Activated CD8-positive, alpha-beta memory T cell treated with anti-CD3 and anti-CD28 coated beads for 36 hours (primary cell): ENCODE results near the gene DDIT4. TPM values are rescaled to one million over a fixed set of nuclear protein-coding genes. Genes with fewer than 3 reads are reported as not detected.

Experiments
- CTCF ChIA-PET: fragments of 350-600 bp; sonication (Branson Sonifier 250); formaldehyde crosslinking; loops from one replicate; lab custom pipeline; 2021; ENCODE audit warnings: antibody characterized with exemption; lab: Charles Lee
- POLR2A ChIA-PET: fragments of 350-600 bp; sonication (Branson Sonifier 250); formaldehyde crosslinking; loops from one replicate; lab custom pipeline; 2021; ENCODE audit warnings: antibody characterized with exemption; lab: Charles Lee
- total RNA-seq, 2 experiments: library from RNA; stranded (reverse); gene quantifications; one replicate each; pipeline ENCODE4 v1.2.3, GENCODE V29; 2021

Gene DDIT4
- total RNA-seq, 2 experiments from 2014 or later = 391 to 421 TPM

DNA sequence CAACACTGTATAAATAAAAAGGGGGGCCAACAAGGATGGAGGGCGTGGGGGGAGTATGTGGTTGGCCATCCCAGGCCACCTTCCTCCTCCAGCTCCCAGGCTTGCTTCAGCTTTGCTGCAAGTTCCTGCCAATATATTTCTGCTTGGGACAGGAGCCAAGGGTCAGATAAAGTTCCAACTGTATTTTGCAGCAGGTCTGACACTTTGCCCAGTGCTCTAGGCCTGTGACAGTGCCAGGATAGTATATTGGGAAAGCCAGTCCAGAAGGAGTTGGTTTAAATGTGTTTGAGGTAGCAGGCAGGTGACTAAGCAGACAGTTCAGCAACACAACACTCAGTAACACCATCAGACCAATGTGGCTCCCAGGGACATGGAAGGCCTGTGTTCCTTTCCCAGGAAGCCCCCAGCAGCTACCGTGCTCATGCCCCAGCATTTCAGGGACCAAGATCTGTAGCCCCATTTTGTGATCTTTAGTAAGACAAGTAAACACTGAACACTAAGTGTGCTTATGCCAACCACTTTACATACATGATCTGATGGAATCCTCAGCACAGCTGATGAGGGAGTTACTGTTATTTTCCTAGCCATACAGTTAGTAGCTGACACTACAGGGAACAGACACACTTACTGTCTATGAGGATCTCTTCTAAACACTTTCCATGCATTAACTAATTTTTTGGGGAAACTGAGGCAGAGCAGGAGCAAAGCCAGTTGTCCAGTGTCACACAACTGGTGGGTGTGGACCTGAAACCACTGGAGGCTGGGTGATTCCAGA, 42.1 kb downstream of the DDIT4 start:
- POLR2A ChIA-PET = interaction anchor here (0.8 to 1.4 kb wide), 2 partner anchors 18 to 23 kb away, joined by 3 to 8 read pairs; no protein-coding TSS in a partner anchor
- CTCF ChIA-PET = interaction anchor here (0.9 to 1.3 kb wide), 2 partner anchors 21 to 41 kb away, joined by 3 to 4 read pairs; no protein-coding TSS in a partner anchor

DNA sequence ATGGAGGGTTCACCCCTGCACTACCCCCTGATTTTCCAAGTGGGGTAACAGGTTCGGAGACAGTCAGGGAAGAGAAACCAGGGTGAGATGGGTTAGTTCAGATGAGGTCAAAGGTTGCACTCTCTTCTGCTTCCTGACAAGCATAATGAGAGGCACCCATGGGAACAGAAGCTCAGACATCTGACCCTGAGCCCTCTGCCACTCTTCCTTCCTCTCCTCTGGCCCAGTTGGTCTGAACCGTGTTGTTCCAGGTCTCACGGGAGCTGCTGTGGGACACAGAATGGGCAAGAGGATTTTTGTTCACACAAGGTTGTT, 42.6 kb downstream of the DDIT4 start:
- CTCF ChIA-PET = interaction anchor here (0.9 to 1.3 kb wide), 2 partner anchors 21 to 42 kb away, joined by 3 to 4 read pairs; no protein-coding TSS in a partner anchor
- POLR2A ChIA-PET = interaction anchor here (0.8 to 1.4 kb wide), 2 partner anchors 19 to 24 kb away, joined by 3 to 8 read pairs; no protein-coding TSS in a partner anchor

DNA sequence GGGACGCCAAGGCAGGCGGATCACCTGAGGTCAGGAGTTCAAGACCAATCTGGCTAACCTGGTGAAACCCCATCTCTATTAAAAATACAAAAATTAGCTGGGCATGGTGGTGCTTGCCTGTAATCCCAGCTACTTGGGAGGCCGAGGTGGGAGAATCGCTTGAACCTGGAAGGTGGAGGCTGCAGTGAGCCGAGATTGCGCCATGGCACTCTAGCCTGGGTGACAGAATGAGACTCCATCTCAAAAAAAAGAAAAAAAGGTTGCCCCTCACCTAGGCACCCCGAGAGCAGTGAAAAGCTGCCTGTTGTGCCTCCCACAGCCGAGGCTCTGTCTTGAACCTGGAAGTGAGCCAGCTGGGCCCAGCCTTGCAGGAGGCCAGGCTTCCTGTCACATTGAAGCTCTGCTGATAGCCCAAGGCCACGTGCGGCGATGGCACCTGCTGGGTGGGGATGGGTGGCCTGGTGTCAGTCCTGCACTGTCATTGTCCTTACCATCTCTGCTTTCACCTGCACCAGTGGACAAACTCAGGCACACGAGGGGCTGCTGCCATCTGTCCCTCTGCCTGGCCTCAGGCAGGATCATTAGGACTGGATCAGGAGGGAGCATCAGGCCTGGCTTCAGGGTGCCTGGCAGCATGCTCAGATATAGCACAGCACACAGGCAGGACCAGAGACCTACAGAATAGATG, 43.2 kb downstream of the DDIT4 start:
- POLR2A ChIA-PET = interaction anchor here (0.8 to 1.4 kb wide), 2 partner anchors 19 to 24 kb away, joined by 3 to 8 read pairs; no protein-coding TSS in a partner anchor
- CTCF ChIA-PET = interaction anchor here (0.9 to 1.3 kb wide), 2 partner anchors 20 to 42 kb away, joined by 3 to 4 read pairs; no protein-coding TSS in a partner anchor

DNA sequence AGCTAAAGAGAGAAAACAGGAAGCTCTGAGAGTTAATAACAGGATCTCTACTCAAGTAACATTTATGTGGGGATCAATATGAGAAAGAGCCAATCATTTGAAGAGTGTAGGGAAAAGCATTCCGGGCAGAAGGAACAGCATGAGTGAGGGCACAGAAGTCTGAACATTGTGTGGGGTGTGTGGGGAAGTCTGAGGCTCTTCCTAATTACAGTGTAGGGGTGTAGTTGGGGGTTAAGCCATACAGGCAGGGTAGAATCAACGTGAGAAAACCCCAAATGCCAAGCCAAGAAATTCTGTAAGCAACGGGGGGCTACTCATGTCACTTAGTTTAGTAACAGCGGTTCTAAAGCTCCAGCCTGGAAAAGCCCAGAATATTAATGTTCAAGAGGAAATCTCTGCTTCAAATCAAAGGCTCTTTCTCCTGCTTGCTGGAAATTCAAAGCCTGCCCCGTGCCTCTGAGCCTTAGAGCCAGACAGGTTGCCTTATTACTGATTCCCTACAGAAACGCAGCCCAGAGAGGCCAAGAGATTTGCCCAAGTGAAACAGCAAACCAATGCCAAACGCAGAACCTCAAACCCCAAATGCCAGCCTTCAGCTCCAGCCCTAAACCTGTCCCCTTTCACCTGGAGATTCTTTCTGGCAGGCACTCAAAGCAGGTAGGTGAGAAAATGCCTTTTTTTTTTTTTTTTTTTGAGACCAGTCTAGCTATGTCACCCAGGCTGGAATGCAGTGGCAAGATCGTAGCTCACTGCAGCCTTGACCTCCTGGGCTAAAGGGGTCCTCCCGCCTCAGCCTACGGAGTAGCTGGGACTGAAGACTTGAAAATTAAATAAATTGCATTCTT, 44.9 kb downstream of the DDIT4 start:
- ChIA-PET CTCF (interaction anchor here (0.5 to 3.2 kb wide), 8 partner anchors 10 to 193 kb away, joined by 3 to 13 read pairs (median 4); no protein-coding TSS in a partner anchor), POLR2A (interaction anchor here (0.7 to 6.4 kb wide), 12 partner anchors 10 to 102 kb away, joined by 3 to 86 read pairs (median 9); partner anchors contain the start of genes ASCC1 and DDIT4)

- POLR2A ChIA-PET = interaction anchor here (0.8 to 6.4 kb wide), 13 partner anchors 10 to 101 kb away, joined by 3 to 86 read pairs (median 10); partner anchors contain the start of gene DDIT4
- CTCF ChIA-PET = interaction anchor here (0.5 to 3.2 kb wide), 9 partner anchors 11 to 194 kb away, joined by 3 to 13 read pairs (median 4); no protein-coding TSS in a partner anchor
Observed at GRCh38 chr10:72319416-72320254, 45.9 kb downstream of the DDIT4 start.

DNA sequence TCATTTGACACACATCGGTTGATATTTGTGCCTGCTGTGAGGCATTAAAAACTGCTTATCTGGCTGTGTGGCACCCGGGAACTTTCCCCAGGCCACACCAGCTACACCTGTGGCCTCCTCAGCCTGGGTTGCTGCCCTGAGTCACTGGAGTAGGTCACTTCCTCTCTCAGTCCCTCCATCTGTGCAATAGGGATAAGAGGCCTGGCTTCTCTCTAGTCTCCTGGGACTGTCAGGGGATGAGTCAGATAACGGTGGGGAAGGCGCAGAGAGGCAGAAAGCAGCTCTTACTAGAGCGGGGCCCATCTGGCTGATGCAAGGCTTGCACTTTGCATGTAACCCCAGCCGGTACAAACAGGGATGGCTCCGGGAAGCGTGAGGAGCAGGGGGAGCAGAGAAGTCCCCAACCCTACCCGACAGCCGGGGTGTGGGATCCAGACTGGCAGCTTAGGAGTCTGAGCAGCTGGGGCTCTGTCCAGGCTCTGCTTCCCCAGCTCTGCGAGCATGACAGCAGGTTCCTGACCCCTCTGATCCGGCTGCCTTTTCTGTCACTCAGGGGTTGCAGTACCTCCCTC, 47.0 kb downstream of the DDIT4 start:
- CTCF ChIA-PET = interaction anchor here (0.9 to 3.2 kb wide), 7 partner anchors 11 to 46 kb away, joined by 3 to 15 read pairs (median 5); no protein-coding TSS in a partner anchor
- POLR2A ChIA-PET = interaction anchor here (0.6 to 6.4 kb wide), 11 partner anchors 8 to 484 kb away, joined by 3 to 86 read pairs (median 11); partner anchors contain the start of gene DDIT4

- CTCF ChIA-PET = interaction anchor here (0.7 to 3.2 kb wide), 10 partner anchors 10 to 48 kb away, joined by 3 to 15 read pairs (median 5); partner anchors contain the start of gene DDIT4
- POLR2A ChIA-PET = interaction anchor here (1.0 to 6.4 kb wide), 9 partner anchors 8 to 68 kb away, joined by 3 to 86 read pairs (median 15); partner anchors contain the start of gene DDIT4
Observed at GRCh38 chr10:72321248-72322029, 47.7 kb downstream of the DDIT4 start.

- POLR2A ChIA-PET = interaction anchor here (1.0 to 6.4 kb wide), 5 partner anchors 12 to 69 kb away, joined by 3 to 86 read pairs (median 27); partner anchors contain the start of gene DDIT4
- CTCF ChIA-PET = interaction anchor here (0.7 to 2.0 kb wide), 7 partner anchors 11 to 49 kb away, joined by 3 to 15 read pairs (median 5); partner anchors contain the start of gene DDIT4
Observed at GRCh38 chr10:72322030-72322279, 48.2 kb downstream of the DDIT4 start.

GRCh38 chr10:72322280-72323058, 48.7 kb downstream of the DDIT4 start:
- CTCF ChIA-PET = interaction anchor here (0.9 to 2.0 kb wide), 7 partner anchors 8 to 49 kb away, joined by 3 to 5 read pairs (median 3); partner anchors contain the start of gene DDIT4
- POLR2A ChIA-PET = interaction anchor here (1.0 to 6.4 kb wide), 5 partner anchors 11 to 69 kb away, joined by 3 to 86 read pairs (median 27); partner anchors contain the start of gene DDIT4

DNA sequence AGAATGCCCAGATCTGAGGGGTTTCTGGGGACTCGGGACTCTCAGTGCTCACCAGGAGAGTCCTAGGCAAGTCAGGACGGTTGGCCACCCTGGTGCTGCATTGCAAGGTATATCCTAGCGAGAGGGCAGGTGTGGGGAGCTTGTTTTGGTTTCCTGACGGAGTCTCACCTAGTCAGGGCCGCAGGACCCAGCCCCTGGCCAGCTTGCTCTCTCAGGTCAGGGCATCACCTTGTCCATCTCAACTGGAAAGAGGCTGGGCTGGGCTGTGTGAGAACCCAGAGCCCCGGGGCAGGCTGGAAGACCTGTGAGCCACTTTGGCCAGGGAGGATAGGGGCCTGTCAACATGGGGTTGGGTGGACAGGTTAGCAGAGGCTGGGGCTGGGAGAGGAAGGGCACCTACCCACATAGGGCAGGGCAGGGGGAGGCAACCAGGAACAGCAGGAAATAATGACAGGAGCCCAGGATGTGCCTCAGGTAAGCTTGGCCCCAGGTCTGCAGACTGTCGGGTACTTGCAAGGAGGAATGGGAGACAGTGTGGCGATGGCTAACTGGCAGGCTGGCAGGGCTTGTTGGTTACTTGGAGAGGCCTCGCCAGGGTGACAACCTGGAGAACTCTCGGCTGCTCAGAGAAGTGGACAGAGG, 49.5 kb downstream of the DDIT4 start:
- ChIA-PET CTCF (interaction anchor here (1.1 to 1.6 kb wide), 5 partner anchors 9 to 50 kb away, joined by 3 to 5 read pairs (median 3); partner anchors contain the start of gene DDIT4), POLR2A (interaction anchor here (6.4 kb wide), 1 partner anchor 26 kb away, joined by 86 read pairs; no protein-coding TSS in a partner anchor)

- ChIA-PET CTCF (interaction anchor here (1.1 to 1.3 kb wide), 3 partner anchors 10 to 49 kb away, joined by 3 to 4 read pairs (median 3); no protein-coding TSS in a partner anchor), POLR2A (interaction anchor here (6.4 kb wide), 1 partner anchor 26 kb away, joined by 86 read pairs; no protein-coding TSS in a partner anchor)
Observed at GRCh38 chr10:72323771-72324191, 50.1 kb downstream of the DDIT4 start.
